Tibial nerve (tissue), 4 donors: ENCODE data around the gene GRB7. TPM values are rescaled to one million over a fixed set of nuclear protein-coding genes. Genes with fewer than 3 reads are reported as not detected.

Experiments used
- DNase-seq, 2 donors: peaks; one replicate each; pipeline ENCODE4 v3.0.0-alpha.2; 2019; ENCODE audit warnings: low spot score in 2 of 2
- H3K27ac ChIP-seq, 4 donors: fragments of 200-600 bp; sonication (generic) in 3 of 4; one replicate each; pipeline ENCODE4 v1.5.1; 2017 to 2019; ENCODE audit warnings: mild to moderate bottlenecking in 1 of 4
- H3K27me3 ChIP-seq, 2 donors: fragments of 200-600 bp; sonication (generic) in 1 of 2; one replicate each; pipeline versions ENCODE4 v1.5.1 to v1.6.0; 2017 to 2019
- H3K36me3 ChIP-seq, 3 donors: fragments of 200-600 bp; sonication (generic); one replicate each; pipeline ENCODE4 v1.5.1; 2018 to 2019
- H3K4me1 ChIP-seq, 4 donors: fragments of 200-600 bp; sonication (generic) in 3 of 4; one replicate each; pipeline ENCODE4 v1.5.1; 2017 to 2019
- H3K4me3 ChIP-seq, 4 donors: fragments of 200-600 bp; sonication (generic) in 3 of 4; one replicate each; pipeline ENCODE4 v1.5.1; 2017 to 2019; ENCODE audit warnings: mild to moderate bottlenecking in 1 of 4, moderate library complexity in 1 of 4
- H3K9me3 ChIP-seq, 4 donors: fragments of 200-600 bp; sonication (generic) in 3 of 4; one replicate each; pipeline ENCODE4 v1.5.1; 2017 to 2019
- CTCF ChIP-seq, 5 experiments: fragments of 200-600 bp in 3 of 5; fragments of 450-650 bp in 2 of 5; sonication (generic) in 3 of 5; IDR thresholded peaks; one replicate each; pipeline ENCODE4 v1.5.1; 2016 to 2019; ENCODE audit warnings: antibody characterized with exemption in 5 of 5, mild to moderate bottlenecking in 3 of 5, moderate library complexity in 2 of 5
- EP300 ChIP-seq, 2 donors: sonication (generic); formaldehyde crosslinking; IDR thresholded peaks; one replicate each; pipeline ENCODE4 v1.6.1; 2017; ENCODE audit warnings: antibody characterized with exemption in 2 of 2, mild to moderate bottlenecking in 1 of 2
- POLR2A ChIP-seq, 2 donors: fragments of 450-650 bp; IDR thresholded peaks; one replicate each; pipeline ENCODE4 v1.6.1; 2017; ENCODE audit warnings: antibody characterized with exemption in 2 of 2, mild to moderate bottlenecking in 2 of 2, moderate library complexity in 2 of 2
- WGBS, 2 donors: methylation state at CpG; one replicate each; pipeline ENCODE4 v1.1.5; 2018; 5-methylcytosine and 5-hydroxymethylcytosine counted together
- total RNA-seq, 4 donors: library from RNA; depleted of rRNA; stranded (reverse); fragments of >200 nt; gene quantifications; one replicate each; pipeline ENCODE4 v1.1.0, GENCODE V29; 2016

Gene GRB7
- total RNA-seq, 4 donors from 2014 or later = 0.21 to 0.39 (median 0.30) TPM; not detected in 1

GRCh38 chr17:39750131-39751015 is 12.6 kb downstream of the GRB7 start:
- Histone ChIP-seq H3K4me3 (no peak overlapping the region), H3K36me3 (no peaks in the 10 kb centered on the region), H3K9me3 (no peaks in the 10 kb centered on the region), H3K4me1 (peaks cover 0 to 20% (median 6%) of the 10 kb centered on the region in 4 donors), H3K27me3 (peaks cover 0 to 4% of the 10 kb centered on the region in 2 donors), H3K27ac (no peak overlapping the region)
- no peak for DNase-seq
- whole genome bisulfite sequencing, 2 donors = 64 to 65% methylated on average over 5 to 9 of the region's 9 CpGs
- TF ChIP-seq POLR2A (IDR thresholded peaks at IDR 0.05) (no peak), CTCF (IDR thresholded peaks at IDR 0.05) (no peak)

- TF ChIP-seq EP300 (IDR thresholded peaks at IDR 0.05) (no peak), CTCF (IDR thresholded peaks at IDR 0.05) (no peak), POLR2A (IDR thresholded peaks at IDR 0.05) (no peak)
- peaks cover 0 to 25% (median 7%) of the 10 kb centered on the region in 4 donors for H3K4me1 ChIP-seq
- H3K27ac ChIP-seq = no peak overlapping the region
- H3K4me3 ChIP-seq = no peak overlapping the region
- no peaks in the 10 kb centered on the region for H3K36me3 ChIP-seq
- no peak for DNase-seq
- 54 to 64% methylated on average over 4 to 5 of the region's 5 CpGs for WGBS, 2 donors
- H3K27me3 ChIP-seq = peaks cover 0 to 4% of the 10 kb centered on the region in 2 donors
- no peaks in the 10 kb centered on the region for H3K9me3 ChIP-seq
Observed at GRCh38 chr17:39751016-39751543, 13.3 kb downstream of the GRB7 start.

- 47 to 58% methylated on average over 4 to 10 of the region's 10 CpGs for WGBS, 2 donors
- Histone ChIP-seq H3K36me3 (no peaks in the 10 kb centered on the region), H3K4me3 (no peak overlapping the region), H3K27me3 (peaks cover 0 to 4% of the 10 kb centered on the region in 2 donors), H3K9me3 (no peaks in the 10 kb centered on the region), H3K27ac (no peak overlapping the region), H3K4me1 (peaks cover 0 to 25% (median 7%) of the 10 kb centered on the region in 4 donors)
- no peak for DNase-seq
- TF ChIP-seq CTCF (IDR thresholded peaks at IDR 0.05) = no peak
- TF ChIP-seq EP300 (IDR thresholded peaks at IDR 0.05) = no peak
- no peak for TF ChIP-seq POLR2A (IDR thresholded peaks at IDR 0.05)
Observed at GRCh38 chr17:39751637-39752036, 13.9 kb downstream of the GRB7 start.

GRCh38 chr17:39752241-39752881 is 14.6 kb downstream of the GRB7 start:
- Histone ChIP-seq H3K27ac (no peak overlapping the region), H3K4me1 (peaks cover 0 to 25% (median 7%) of the 10 kb centered on the region in 4 donors), H3K36me3 (no peaks in the 10 kb centered on the region), H3K27me3 (peaks cover 0 to 4% of the 10 kb centered on the region in 2 donors), H3K4me3 (no peak overlapping the region), H3K9me3 (no peaks in the 10 kb centered on the region)
- no peak for DNase-seq
- 71 to 73% methylated on average over 13 of the region's 13 CpGs for WGBS, 2 donors
- TF ChIP-seq CTCF (IDR thresholded peaks at IDR 0.05) (no peak), EP300 (IDR thresholded peaks at IDR 0.05) (no peak), POLR2A (IDR thresholded peaks at IDR 0.05) (no peak)
